Measurements from ENCODE around the gene FDCSP.
"Not testable (repeated sequence)": the region's sequence is repeated elsewhere in the genome, so short reads cannot be mapped to it uniquely, and the experiment has no call there.

FDCSP gene

DNA sequence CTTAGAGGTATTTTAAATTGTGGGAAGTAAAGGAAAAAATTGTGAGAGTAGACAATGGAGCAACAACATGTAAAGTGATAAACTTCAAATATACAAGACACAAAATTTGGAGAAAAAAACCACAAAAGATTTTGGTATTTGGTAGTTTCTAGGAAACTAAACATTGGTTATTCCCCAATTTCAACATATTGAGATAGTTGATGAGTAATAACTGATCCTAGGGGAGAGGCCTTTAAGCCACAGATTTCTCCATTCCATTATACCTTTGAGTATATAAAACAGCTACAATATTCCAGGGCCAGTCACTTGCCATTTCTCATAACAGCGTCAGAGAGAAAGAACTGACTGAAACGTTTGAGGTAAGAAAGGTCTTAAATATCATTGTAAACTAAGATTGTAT is at the start of gene FDCSP:
Gene FDCSP (plus strand): TSS at position 301 of the 400 bp plus-strand sequence. CDS start 5,071 bp downstream, outside the sequence.
- DNase-seq = no peak

DNA sequence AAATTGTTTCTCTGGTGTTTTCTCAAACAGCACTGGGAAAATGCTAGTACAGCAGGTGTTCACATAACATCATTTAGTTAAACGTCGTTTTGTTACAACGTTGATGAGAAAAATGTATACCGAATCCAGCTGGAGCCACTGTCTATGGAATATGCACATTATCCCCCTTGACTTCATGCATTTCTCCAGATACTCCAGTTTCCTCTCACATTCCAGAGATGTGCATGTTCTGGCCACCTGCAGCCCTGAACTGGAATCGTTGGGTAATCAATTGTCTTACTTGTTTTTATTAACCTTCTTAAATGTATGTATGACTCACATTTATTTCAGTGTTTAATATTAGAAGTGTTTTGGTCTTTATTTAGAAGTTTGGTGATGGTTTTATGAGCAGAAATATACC is 48.8 kb upstream of the FDCSP start:
- DNase-seq = no peak

DNA sequence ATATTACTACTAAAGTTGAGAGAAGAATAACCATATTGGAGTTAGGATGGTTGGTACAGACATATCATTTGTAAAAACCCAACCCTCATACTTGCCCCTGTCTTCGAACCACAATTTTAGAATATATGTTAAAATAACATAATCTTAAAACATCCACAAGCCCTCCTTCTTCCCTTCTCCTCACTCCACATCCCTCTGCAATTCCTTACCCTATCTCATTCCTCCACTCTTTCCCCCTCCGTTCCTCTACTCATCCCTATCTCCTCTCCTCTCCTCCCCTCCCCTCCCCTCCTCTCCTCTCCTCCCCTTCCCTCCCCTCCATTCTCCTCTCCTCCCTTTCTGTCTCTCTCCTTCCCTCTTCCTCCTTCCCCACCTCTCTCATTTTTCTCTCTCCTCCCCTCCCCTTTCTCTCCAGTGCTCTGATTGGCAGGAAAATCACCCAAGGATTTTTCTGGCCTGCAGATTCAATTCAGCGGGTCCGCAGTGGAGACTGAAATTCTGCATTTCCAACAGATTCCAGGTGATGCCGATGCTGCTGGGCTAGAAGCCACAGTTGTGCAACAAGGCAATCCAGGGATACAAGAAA is 47.8 kb upstream of the FDCSP start:
- DNase-seq = no peak

DNA sequence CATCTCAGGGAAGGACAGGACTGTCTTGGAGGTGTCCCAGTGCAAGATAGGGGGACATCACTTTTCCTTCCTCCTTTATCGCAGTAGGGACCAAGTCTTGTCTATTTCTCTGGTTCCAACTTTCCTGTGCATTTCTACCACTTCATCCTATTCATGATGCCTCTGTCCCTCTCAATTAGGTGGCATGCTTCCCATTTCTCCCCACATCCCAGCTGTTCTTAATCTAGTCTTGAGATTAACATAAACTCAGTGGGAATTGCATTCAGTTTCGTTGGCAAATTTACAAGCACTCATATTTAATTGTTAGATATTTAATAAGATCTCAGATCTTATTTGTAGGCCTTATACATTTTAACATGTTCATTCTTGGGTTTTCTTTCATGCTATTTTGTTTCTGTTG is 46.1 kb upstream of the FDCSP start:
- DNase-seq = no peak

DNA sequence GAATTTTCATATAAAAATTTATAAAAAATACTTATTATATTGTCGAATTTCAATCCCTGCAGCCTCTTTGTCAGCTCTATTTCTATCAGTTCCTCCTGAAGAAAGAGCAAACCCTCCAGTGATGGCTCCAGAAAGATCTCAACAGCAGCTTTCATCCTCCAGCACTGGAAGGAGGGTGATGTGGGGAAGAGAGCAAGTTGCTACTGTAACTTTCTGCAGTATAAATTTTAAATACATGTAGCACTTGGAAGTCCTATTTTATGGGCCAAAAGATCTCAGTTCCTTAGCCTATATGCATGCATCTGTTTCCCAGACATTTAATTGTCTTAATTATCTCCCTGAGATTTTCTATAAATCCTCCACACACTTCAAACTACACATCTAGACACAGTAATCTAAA is 44.1 kb upstream of the FDCSP start:
- DNase-seq = no peak

DNA sequence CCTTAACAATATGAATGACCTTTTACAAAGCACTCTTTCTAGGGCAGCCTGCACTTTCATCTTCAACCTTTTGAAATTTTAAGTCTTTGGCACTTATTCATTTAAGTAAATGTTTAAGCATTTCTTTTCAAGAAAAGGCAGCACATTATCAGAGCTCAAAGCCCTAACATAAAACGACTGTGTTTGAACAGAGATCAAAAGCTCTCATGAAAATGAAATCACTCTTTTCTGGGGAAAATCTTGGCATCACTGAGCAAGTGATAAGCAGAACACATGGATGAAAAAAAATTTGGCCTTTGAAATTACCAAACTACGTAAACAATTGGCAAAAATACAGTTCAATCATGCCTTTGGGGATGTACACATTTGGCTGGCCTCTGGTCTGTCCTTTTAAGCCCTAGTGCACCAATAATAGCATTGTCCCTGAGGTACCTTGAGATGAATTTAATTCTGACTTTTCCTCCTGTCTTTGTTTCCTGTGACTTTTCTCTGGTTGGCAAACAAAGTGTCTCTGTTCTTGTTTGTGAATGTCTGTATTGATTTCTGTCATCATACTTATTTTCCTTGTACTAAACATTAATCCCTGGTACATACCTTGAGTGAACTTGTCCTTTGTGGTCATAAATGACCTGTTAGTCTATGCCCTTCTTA is 43.3 kb upstream of the FDCSP start:
- DNase-seq = no peak

DNA sequence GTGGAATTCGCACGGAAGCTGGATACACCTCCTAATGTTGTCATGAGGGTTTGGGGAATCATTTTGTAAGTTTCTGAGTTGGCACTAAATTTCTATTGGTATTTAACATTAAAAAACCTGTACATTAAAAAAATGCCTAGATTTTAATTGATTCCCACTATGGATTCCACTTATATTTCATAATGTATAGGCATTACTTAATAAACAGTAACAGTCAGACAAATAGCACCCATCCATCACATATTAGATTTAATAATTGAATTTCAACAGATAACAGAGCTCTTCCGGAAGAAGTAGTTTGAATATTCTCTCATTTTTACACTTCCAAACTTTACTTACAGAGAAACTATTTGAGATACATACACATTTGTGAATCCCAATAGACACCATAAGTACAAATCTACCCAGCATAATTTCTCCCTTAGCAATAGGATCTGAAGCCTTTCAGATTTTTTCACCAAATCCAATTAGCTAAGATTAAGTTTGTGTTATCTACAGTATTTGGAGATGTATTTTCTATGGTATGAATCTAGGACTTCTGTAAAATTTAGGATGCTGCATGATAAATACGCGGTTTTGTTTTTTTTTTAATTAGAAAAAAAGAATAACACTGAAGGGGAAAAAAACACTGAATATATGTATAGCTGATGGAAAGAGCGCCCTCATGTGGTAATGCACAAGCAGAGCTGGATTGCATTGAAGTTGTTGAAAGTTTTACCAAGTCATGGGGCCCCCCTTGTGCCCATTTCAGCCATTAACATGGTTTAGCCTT is 42.6 kb upstream of the FDCSP start:
- DNase-seq = no peak

DNA sequence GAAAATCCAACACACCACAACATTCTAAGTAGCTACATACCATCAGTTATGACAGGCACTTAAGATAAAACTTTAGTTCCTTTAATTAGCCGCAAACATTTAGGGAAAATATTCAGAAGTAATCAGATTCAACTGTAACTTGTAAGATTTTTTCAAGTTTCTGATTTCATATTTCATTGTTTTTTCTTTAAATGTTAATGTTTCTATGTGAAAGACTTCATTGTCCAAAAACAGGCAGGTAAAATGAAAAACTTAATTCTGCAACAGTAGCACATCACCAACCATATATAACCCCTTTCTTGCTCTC is 42.0 kb upstream of the FDCSP start:
- DNase-seq = no peak

DNA sequence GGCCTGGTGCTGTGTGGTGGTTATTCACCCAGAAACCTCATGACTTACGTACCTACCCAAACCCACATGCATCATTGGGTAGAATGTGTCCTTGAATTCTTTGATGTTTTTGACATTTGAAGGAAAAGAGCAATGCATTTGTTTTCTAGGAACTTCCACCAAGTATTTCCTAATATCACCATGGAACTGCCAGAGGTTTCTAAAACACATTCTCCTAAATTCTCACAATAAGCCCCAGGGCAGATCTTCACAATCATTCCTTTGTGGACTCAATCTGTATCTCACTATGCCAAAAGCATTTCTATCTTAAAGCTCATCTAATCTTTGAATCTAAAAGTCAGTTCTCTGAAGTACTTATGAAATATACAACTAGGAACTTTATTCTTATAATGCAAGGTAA is 38.7 kb upstream of the FDCSP start:
- no peak for DNase-seq

DNA sequence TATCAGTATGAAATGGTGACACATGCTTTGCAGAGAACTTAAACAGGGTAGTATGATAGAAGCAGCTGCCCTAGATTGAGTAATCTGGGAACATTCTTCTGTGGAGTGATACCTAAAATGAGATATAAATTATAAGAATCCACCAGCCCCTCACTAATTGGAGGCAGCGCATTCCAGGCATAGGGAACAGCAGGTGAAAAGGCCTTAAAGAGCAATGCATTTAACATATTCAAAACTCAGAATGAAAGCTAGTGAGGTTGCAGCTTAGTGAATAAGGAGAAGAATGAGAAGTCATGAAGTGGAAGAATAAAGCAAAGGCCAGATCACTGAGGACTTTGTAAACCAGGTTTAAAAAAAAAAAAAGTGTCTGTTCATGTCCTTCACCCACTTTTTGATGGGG is 35.3 kb upstream of the FDCSP start:
- no peak for DNase-seq

DNA sequence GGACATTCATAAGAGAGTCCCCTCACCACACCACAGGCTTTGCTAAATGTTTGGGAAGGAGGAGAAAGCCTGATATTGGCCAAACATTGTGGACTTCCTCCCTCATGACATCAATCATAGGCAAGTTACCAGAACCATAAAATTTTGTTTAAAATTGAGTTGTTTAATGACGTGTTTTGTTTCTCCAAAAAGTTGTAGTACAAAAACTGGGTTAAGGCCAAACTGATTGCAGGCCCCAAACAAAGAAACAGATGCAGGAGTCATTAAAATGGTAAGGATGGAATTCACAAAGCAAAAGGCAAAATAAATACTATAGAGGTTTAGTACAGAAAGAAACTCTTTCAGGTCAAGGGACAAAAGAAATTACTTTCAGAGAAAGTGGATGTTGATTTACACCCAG is 34.3 kb upstream of the FDCSP start:
- no peak for DNase-seq

DNA sequence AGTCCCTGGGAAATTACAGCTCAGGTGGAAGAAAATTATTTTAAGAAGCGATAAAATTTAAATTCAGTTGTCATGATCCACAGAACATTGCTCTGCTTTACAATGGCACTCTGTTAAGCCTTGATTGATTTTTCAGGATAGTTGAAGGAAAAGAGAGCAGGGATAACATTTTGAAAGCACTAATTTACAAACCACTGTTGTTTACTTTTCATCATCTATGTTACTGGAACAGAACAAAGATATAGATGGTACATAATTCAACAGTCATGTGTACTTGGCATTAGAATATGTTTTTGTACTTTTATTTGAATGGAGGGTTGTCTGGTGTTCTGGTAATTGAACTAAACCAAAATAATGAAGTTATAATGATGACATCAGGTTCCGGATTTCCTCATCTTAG is 33.0 kb upstream of the FDCSP start:
- DNase-seq = no peak

DNA sequence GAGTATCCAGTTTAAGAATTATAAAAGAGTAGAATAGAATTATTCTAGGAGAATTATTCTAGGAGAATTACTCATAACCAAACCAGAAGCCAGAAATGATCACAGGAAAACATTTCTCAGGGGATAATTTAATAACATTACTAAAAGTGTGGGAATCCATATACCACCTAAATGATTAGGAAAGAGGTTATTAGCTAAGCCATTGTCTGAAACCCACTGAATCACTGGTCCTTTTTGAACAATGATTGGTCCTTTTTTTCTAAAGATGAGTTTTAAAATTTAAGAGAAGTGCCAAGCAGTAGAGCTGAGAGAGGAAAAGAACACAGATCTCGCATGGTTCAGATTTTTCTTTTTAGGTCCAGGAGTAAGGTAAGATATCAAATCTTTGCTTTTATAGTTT is 30.5 kb upstream of the FDCSP start, which contains the start of gene ODAM:
Gene ODAM (plus strand): TSS at position 301 of the 400 bp plus-strand sequence. CDS start 819 bp downstream, outside the sequence.
- DNase-seq = no peak

DNA sequence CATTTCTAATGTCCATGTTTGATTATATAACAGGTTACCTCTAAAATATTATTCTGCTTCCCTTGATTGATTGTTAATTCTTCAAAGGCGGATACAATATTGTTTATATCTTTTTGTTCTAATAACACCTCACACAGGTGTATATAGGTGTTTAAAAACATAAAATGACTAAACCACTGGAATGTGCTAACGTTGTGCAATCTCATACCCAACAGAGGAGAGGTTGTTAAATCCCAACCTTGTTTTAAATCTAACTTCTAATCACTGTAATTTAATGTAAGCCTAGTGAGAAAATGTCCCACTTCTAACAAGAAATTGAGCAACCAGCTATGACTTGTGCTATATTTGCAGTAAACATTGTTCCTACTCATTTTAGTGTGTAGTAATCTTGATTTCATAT is 29.1 kb upstream of the FDCSP start:
- DNase-seq = no peak

DNA sequence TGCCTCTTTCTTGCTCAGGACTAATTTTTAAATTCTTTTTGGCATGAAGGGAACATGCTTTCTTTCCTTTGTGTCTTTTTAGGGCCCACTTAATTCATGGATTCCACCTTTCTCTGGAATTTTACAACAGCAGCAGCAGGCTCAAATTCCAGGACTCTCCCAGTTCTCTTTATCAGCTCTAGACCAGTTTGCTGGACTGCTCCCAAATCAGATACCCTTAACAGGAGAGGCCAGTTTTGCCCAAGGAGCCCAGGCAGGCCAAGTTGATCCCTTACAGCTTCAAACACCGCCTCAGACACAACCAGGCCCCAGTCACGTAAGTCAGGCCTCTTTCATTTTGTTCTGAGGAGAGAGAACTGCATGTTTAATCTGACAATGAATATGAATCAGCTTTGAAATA is 28.1 kb upstream of the FDCSP start:
- no peak for DNase-seq

DNA sequence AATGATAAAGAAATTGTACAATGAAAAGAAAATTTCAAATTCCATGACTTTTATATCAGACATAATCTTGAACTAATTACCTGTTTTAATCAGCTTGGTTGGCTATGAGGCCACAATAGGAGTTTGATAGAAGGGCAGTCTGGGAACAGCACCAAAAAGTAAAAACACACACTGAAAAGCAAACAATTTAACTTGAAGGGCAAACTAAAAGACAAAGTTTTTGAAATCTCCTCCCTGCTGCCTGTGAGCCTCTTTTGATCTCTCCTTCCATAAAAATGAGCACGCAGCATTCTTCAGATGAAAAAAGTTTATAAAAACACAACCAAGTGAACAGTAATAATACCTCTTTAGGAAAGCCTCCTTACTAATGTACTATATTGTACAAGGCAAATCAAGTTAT is 22.3 kb upstream of the FDCSP start:
- DNase-seq = no peak

DNA sequence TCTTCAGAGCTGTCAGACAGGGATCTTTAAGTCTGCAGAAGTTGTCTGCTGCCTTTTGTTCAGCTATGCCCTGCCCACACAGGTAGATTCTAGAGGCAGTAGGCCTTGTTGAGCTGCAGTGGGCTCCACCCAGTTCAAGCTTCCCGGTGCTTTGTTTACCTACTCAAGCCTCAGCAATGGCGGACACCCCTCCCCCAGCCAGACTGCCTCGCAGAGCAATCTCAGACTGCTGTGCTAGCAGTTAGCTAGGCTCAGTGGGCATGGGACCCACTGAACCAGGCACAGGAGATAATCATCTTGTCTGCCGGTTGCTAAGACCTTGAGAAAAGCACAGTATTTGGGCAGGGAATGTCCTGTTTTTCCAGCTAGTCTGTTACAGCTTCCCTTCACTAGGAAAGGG is 13.2 kb upstream of the FDCSP start:
- not testable (repeated sequence) for DNase-seq

DNA sequence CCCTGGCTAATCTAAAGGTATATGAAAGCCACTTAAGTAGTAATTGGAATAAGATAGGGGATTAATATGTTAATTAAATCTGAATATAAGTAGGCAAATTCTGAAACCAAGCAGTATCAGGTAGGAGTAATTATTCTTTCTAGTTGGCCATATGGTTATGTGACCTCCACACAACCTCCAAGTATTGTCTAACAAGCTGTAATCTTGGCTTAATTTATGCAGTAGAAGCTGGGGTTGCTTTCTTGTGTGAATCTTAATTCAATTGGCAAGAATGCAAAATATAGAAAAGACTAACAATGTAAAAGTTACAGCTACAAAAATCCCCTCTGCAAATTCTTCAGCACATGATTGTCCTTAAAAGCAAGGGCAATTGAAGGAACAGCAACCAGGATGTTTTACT is 9.8 kb upstream of the FDCSP start:
- not testable (repeated sequence) for DNase-seq

DNA sequence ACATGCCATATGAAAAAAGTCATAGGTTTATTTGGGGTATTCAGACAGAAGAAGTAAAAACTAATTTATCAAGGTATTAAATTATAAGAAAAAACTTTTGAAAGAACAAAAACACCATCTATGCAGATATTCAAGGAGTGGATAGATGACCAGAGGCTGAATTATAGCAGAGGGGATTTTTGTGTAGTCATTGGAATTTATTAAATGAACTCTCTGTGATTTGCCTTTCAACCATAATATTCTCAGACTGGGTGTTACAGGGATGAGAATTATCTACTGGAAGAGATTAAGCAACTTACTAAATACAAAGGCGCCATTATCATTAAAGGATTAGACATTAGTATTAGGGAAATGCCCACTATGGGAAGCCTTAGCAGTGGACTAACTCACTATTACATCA is 9.4 kb upstream of the FDCSP start:
- not testable (repeated sequence) for DNase-seq

DNA sequence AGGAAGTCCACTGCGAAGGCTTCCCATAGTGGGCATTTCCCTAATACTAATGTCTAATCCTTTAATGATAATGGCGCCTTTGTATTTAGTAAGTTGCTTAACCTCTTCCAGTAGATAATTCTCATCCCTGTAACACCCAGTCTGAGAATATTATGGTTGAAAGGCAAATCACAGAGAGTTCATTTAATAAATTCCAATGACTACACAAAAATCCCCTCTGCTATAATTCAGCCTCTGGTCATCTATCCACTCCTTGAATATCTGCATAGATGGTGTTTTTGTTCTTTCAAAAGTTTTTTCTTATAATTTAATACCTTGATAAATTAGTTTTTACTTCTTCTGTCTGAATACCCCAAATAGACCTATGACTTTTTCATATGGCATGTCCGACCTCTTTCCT is 4.5 kb upstream of the FDCSP start:
- not testable (repeated sequence) for DNase-seq

DNA sequence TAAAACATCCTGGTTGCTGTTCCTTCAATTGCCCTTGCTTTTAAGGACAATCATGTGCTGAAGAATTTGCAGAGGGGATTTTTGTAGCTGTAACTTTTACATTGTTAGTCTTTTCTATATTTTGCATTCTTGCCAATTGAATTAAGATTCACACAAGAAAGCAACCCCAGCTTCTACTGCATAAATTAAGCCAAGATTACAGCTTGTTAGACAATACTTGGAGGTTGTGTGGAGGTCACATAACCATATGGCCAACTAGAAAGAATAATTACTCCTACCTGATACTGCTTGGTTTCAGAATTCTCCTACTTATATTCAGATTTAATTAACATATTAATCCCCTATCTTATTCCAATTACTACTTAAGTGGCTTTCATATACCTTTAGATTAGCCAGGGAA is 4.1 kb upstream of the FDCSP start:
- DNase-seq = not testable (repeated sequence)

DNA sequence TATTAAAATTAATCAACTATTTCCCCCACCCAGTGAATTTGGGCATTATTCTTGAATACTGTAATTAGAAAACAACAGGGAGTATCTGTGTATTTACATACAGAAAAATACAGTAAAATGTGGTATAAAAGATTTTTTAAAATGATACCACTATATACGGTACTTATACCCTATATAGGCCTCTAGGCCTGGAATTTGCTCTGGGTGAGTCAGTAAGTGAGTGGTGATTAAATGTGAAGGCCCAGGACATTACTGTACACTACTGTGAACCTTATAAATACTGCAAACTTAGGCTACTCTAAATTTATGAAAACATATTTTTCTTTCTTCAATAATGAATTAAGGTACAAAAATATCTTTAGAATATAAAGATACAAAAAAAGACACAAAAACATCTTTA is 10.2 kb downstream of the FDCSP start:
- DNase-seq = no peak

DNA sequence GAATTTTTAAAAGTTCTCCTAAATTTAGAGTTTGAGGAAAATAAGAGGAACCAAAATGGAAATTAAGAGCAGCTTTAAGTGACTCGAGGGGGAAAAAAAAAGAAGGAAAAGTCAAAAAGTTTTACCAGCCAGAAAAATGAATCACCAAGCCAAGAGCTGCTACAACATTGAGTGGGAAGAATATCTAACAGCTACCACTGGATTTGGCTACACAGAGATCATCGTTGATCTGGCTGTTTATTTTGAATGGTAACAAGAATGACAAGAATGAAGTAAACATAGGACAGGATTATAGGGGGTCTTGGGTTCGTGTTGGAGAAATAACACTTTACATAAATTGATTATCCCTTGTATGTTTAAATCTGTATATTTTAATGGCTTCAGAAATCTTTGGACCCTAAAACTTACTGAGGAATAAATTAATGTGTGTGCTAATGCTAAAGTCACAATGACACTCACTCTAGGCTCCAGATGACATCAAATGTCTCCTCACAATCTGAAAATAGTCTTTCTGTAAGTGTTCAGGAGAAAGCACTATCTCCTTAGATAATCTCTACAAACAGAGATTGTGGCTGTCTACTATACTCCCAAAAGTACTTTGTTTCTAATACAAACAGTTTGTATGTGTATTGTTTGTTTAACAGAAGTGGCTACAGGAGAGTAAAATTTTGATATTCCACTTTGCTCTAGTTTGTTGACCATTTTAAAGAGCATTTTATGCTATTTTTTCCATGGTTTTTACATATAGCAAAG is 13.4 kb downstream of the FDCSP start:
- no peak for DNase-seq

All from NCI-H345 (cell line).